MCF 10A (cell line): Measurements from ENCODE around the gene CDC16. TPM values are rescaled to one million over a fixed set of nuclear protein-coding genes. Genes with fewer than 3 reads are reported as not detected.

Experiments used
- BruUV-seq: library from RNA; stranded (reverse); fragments of 400-500 nt; replicated peaks from 2 replicates; lab custom pipeline; 2021; lab: Mats Ljungman, UMichigan
- CTCF ChIA-PET: fragments of 300-600 bp; sonication (Branson Sonifier 250); formaldehyde crosslinking; extraction: SDS; loops from one replicate; lab custom pipeline; 2021; ENCODE audit warnings: antibody characterized with exemption, inconsistent platforms; lab: Yijun Ruan, JAX
- POLR2A ChIA-PET: fragments of 300-600, 350-650 bp; sonication (Branson Sonifier 250); formaldehyde crosslinking; extraction: SDS; loops from one replicate; lab custom pipeline; 2020; ENCODE audit warnings: antibody characterized with exemption, inconsistent platforms; lab: Yijun Ruan, JAX
- DNase-seq: peaks from one replicate; pipeline ENCODE4 v3.0.0-alpha.2; 2018; ENCODE audit not compliant: unreplicated experiment
- H3K27ac Mint-ChIP-seq: one replicate; pipeline ENCODE4 v1.8.0; 2022; ENCODE audit warnings: mild to moderate bottlenecking, low read depth, mixed read lengths; ENCODE audit not compliant: unreplicated experiment
- H3K27me3 Mint-ChIP-seq: one replicate; pipeline ENCODE4 v1.8.0; 2022; ENCODE audit warnings: mixed read lengths; ENCODE audit not compliant: insufficient read depth, unreplicated experiment
- H3K36me3 Mint-ChIP-seq: one replicate; pipeline ENCODE4 v1.8.0; 2022; ENCODE audit warnings: mild to moderate bottlenecking, moderate library complexity, mixed read lengths; ENCODE audit not compliant: insufficient read depth, unreplicated experiment
- H3K4me1 Mint-ChIP-seq: one replicate; pipeline ENCODE4 v1.8.0; 2022; ENCODE audit warnings: mixed read lengths; ENCODE audit not compliant: insufficient read depth, unreplicated experiment
- H3K4me3 Mint-ChIP-seq: one replicate; pipeline ENCODE4 v1.8.0; 2022; ENCODE audit warnings: mild to moderate bottlenecking, moderate library complexity, mixed read lengths; ENCODE audit not compliant: unreplicated experiment
- H3K9me3 Mint-ChIP-seq: one replicate; pipeline ENCODE4 v1.8.0; 2022; ENCODE audit warnings: mixed read lengths; ENCODE audit not compliant: unreplicated experiment
- CTCF ChIP-seq: fragments of 200-600 bp; IDR thresholded peaks from one replicate; pipeline ENCODE4 v1.8.0; 2022; ENCODE audit warnings: antibody characterized with exemption, mild to moderate bottlenecking; ENCODE audit not compliant: unreplicated experiment
- intact Hi-C: fragments of 100-400 bp; cut with micrococcal nuclease; formaldehyde crosslinking; loops from 2 replicates; pipeline ENCODE4 v1.14.1; 2022
- total RNA-seq: library from RNA; stranded (reverse); gene quantifications from 2 replicates; pipeline ENCODE4 v1.2.3, GENCODE V29; 2022

Gene CDC16
- total RNA-seq, 1 experiment from 2014 or later, result 72.4 TPM

GRCh38 chr13:114211446-114212157 lies 23.1 kb upstream of the CDC16 start:
- no peak overlapping the region for H3K4me3 Mint-ChIP-seq
- no peaks in the 10 kb centered on the region for H3K36me3 Mint-ChIP-seq
- H3K4me1 Mint-ChIP-seq, result no peaks in the 10 kb centered on the region
- no peaks in the 10 kb centered on the region for H3K9me3 Mint-ChIP-seq
- BruUV-seq, result no TSS peak
- no peak for DNase-seq
- H3K27ac Mint-ChIP-seq, result no peak overlapping the region
- TF ChIP-seq CTCF, result no peak
- POLR2A ChIA-PET, result no interaction called here
- intact Hi-C loops, result no loop called here
- CTCF ChIA-PET, result interaction anchor here (0.6 kb wide), 1 partner anchor 544 kb away, joined by 3 read pairs; no protein-coding TSS in a partner anchor
- peaks cover 38% of the 10 kb centered on the region for H3K27me3 Mint-ChIP-seq

GRCh38 chr13:114212158-114212495 lies 22.6 kb upstream of the CDC16 start:
- Mint-ChIP-seq H3K4me1 (no peaks in the 10 kb centered on the region), H3K9me3 (no peaks in the 10 kb centered on the region), H3K27ac (no peak overlapping the region), H3K4me3 (no peak overlapping the region), H3K36me3 (no peaks in the 10 kb centered on the region), H3K27me3 (peaks cover 38% of the 10 kb centered on the region)
- CTCF ChIA-PET, result interaction anchor here (0.6 to 0.7 kb wide), 2 partner anchors 17 to 544 kb away, joined by 3 read pairs; no protein-coding TSS in a partner anchor
- POLR2A ChIA-PET, result interaction anchor here (0.6 kb wide), 1 partner anchor 140 kb away, joined by 3 read pairs; no protein-coding TSS in a partner anchor
- intact Hi-C loops, result no loop called here
- no TSS peak for BruUV-seq
- TF ChIP-seq CTCF, result no peak
- no peak for DNase-seq

- Mint-ChIP-seq H3K4me3 (no peak overlapping the region), H3K9me3 (no peaks in the 10 kb centered on the region), H3K27me3 (peaks cover 38% of the 10 kb centered on the region), H3K36me3 (no peaks in the 10 kb centered on the region), H3K4me1 (no peaks in the 10 kb centered on the region), H3K27ac (no peak overlapping the region)
- POLR2A ChIA-PET, result interaction anchor here (1.5 kb wide), 1 partner anchor 10 kb away, joined by 4 read pairs; no protein-coding TSS in a partner anchor
- TF ChIP-seq CTCF, result no peak
- CTCF ChIA-PET, result interaction anchor here (1.0 kb wide), 1 partner anchor 12 kb away, joined by 4 read pairs; no protein-coding TSS in a partner anchor
- no peak for DNase-seq
- intact Hi-C loops, result no loop called here
- BruUV-seq, result no TSS peak
Measured at GRCh38 chr13:114213980-114214379, 20.7 kb upstream of the CDC16 start.

GRCh38 chr13:114219392-114219791 lies 15.3 kb upstream of the CDC16 start:
- no TSS peak for BruUV-seq
- CTCF ChIA-PET, result interaction anchor here (0.6 kb wide), 1 partner anchor 394 kb away, joined by 3 read pairs; no protein-coding TSS in a partner anchor
- DNase-seq, result no peak
- H3K27me3 Mint-ChIP-seq, result peaks cover 11% of the 10 kb centered on the region
- POLR2A ChIA-PET, result no interaction called here
- H3K4me1 Mint-ChIP-seq, result no peaks in the 10 kb centered on the region
- intact Hi-C loops, result no loop called here
- H3K36me3 Mint-ChIP-seq, result no peaks in the 10 kb centered on the region
- no peak overlapping the region for H3K27ac Mint-ChIP-seq
- no peak overlapping the region for H3K4me3 Mint-ChIP-seq
- no peak for TF ChIP-seq CTCF
- no peaks in the 10 kb centered on the region for H3K9me3 Mint-ChIP-seq
